Measurements from ENCODE around the gene CDH4.

Gene CDH4

GRCh38 chr20:61777773-61778494 is 525.9 kb downstream of the CDH4 start:
- Mint-ChIP-seq H3K36me3 (no peaks in the 10 kb centered on the region), H3K4me1 (no peaks in the 10 kb centered on the region), H3K4me3 (no peak overlapping the region), H3K27ac (no peak overlapping the region), H3K27me3 (no peaks in the 10 kb centered on the region), H3K9me3 (peaks cover 14% of the 10 kb centered on the region)

- no peaks in the 10 kb centered on the region for H3K36me3 Mint-ChIP-seq
- peaks cover 14% of the 10 kb centered on the region for H3K9me3 Mint-ChIP-seq
- no peak overlapping the region for H3K4me3 Mint-ChIP-seq
- no peaks in the 10 kb centered on the region for H3K27me3 Mint-ChIP-seq
- H3K4me1 Mint-ChIP-seq = no peaks in the 10 kb centered on the region
- H3K27ac Mint-ChIP-seq = no peak overlapping the region
Measured at GRCh38 chr20:61778495-61778863, 526.4 kb downstream of the CDH4 start.

GRCh38 chr20:61779176-61779965 is 527.3 kb downstream of the CDH4 start:
- Mint-ChIP-seq H3K4me1 (no peaks in the 10 kb centered on the region), H3K27me3 (no peaks in the 10 kb centered on the region), H3K36me3 (no peaks in the 10 kb centered on the region), H3K9me3 (peaks cover 14% of the 10 kb centered on the region), H3K4me3 (no peak overlapping the region), H3K27ac (no peak overlapping the region)

GRCh38 chr20:61780066-61780465 is 528.0 kb downstream of the CDH4 start:
- Mint-ChIP-seq H3K4me3 (no peak overlapping the region), H3K27ac (no peak overlapping the region), H3K36me3 (no peaks in the 10 kb centered on the region), H3K27me3 (no peaks in the 10 kb centered on the region), H3K4me1 (no peaks in the 10 kb centered on the region), H3K9me3 (peaks cover 14% of the 10 kb centered on the region)

DNA sequence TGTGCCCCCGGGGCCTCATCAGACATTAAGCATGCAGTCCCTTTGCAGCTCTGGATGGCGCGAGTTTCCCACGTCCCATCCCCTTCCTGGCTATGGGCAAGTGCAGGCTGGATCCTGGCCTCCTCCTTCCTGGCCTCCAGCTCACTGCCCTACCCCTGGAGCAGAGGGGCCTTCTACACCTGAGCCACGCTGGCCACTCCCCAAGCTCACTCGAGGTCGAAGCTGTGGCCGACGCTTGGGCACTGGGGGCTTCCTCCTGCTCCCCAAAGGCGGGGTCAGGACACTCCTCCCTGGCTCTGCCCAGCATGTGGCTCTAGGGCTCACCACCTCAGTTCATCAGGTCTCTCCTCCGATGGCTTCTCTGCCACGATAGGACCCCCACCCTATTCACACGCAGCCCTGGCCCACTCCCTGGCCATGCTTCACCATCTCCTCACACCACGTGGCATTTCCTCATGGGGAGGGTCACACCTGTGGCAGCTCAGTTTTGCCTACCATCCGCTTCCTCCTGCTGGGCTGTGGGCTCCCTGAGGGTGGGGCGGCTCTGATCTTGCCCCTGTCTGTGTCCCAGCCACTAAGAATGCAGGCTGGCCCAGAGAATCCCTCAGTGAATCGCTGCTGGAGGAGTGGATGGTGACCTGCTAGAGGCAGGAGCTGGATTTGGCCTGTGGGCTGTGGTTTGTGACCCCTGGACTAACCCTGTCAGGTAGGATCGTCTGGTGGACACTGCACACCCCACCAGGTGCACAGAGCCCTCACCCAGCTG is 532.9 kb downstream of the CDH4 start:
- H3K4me3 Mint-ChIP-seq = no peak overlapping the region

DNA sequence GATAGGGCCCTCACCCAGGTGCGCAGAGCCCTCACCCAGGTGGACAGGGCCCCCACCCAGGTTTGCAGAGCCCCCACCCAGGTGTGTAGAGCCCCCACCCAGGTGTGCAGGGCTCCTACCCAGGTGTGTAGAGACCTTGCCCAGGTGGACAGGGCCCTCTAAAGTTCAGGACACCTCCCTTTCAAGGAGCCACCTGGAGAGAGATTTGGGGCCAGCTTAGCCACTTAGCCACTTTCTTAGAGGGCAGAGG is 533.4 kb downstream of the CDH4 start:
- Mint-ChIP-seq H3K27ac (no peak overlapping the region), H3K4me1 (no peaks in the 10 kb centered on the region), H3K36me3 (no peaks in the 10 kb centered on the region), H3K27me3 (no peaks in the 10 kb centered on the region), H3K4me3 (no peak overlapping the region), H3K9me3 (peaks cover 12% of the 10 kb centered on the region)

More for the DNA sequence above, 532.9 kb downstream of the CDH4 start:
- Mint-ChIP-seq H3K9me3 (peaks cover 14% of the 10 kb centered on the region), H3K36me3 (no peaks in the 10 kb centered on the region), H3K27ac (no peak overlapping the region), H3K4me1 (no peaks in the 10 kb centered on the region), H3K27me3 (no peaks in the 10 kb centered on the region)

DNA sequence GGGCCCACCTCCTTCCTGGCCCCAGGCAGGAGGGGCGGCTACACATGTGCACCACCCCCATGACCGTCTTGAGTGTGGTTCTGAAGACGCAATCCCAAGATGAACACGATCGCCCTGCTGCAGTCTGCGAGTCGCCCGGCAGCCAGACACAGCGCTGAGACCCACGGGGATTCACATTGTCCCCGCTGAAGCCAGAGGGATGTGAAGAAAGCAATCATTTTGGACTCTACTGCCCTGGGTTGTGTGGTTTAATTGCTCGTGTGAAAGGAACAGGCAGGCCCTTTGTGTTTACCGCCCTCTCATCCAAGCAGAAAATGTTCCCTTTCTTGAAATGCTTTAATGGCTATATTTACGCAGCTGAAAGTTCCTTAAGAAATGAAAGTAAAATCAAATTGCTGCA is 534.2 kb downstream of the CDH4 start:
- Mint-ChIP-seq H3K27me3 (no peaks in the 10 kb centered on the region), H3K9me3 (peaks cover 5% of the 10 kb centered on the region), H3K4me3 (no peak overlapping the region), H3K27ac (no peak overlapping the region), H3K4me1 (no peaks in the 10 kb centered on the region), H3K36me3 (no peaks in the 10 kb centered on the region)

- H3K9me3 Mint-ChIP-seq = no peaks in the 10 kb centered on the region
- H3K27me3 Mint-ChIP-seq = no peaks in the 10 kb centered on the region
- H3K4me3 Mint-ChIP-seq = no peak overlapping the region
Measured at GRCh38 chr20:61788343-61788742, 536.3 kb downstream of the CDH4 start.

DNA sequence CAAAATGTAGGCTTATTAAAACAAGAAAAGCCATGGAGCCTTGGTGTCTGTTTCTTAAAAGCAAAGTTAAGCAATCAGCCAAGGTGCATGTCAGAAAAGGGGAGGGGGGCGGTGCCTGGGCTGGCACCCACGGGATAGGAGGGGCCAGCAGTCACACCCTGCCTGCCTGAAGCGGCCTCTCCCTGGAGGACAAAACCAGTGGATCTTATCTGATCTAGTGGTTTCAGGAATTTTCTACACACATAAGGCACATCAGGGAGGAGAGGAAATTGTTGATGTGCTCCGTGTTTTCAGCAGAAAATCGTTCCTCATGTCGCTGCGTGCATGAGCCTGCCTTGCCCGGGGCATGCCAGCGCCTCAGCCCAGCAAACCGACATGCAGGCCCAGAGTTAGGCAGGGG is 537.3 kb downstream of the CDH4 start:
- H3K27ac Mint-ChIP-seq = no peak overlapping the region
- H3K4me1 Mint-ChIP-seq = no peaks in the 10 kb centered on the region
- no peaks in the 10 kb centered on the region for H3K27me3 Mint-ChIP-seq
- H3K4me3 Mint-ChIP-seq = no peak overlapping the region
- H3K9me3 Mint-ChIP-seq = no peaks in the 10 kb centered on the region
- no peaks in the 10 kb centered on the region for H3K36me3 Mint-ChIP-seq

More at GRCh38 chr20:61788343-61788742, 536.3 kb downstream of the CDH4 start:
- no peaks in the 10 kb centered on the region for H3K36me3 Mint-ChIP-seq
- H3K27ac Mint-ChIP-seq = no peak overlapping the region
- no peaks in the 10 kb centered on the region for H3K4me1 Mint-ChIP-seq

DNA sequence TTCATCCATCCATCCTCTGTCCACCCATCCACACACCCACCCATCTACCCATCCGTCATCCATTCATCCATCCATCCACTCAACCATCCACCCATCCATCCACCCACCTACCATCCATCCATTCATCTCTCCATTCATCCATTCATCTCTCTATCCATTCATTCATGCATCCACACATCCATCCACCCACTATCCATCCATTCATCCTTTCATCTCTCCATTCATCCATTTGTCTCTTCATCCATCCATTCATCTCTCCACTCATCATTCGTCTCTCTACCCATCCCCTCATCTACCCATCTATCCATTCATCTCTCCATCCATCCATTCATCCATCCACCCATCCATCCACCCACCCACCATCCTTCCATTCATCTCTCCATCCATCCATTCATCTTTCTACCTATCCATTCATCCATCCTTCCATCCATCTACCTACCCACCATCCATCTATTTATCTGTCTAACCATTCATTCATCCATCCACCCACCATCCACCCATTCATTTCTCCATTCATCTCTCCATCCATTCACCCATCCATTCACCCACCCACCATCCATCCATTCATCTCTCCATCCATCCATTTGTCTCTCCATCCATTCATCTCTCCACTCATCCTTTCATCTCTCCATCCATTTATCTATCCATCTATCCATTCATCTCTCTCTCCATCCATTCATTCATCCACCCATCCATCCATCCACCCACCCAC is 538.2 kb downstream of the CDH4 start:
- Mint-ChIP-seq H3K36me3 (no peaks in the 10 kb centered on the region), H3K27ac (no peak overlapping the region), H3K4me3 (no peak overlapping the region), H3K9me3 (no peaks in the 10 kb centered on the region), H3K4me1 (no peaks in the 10 kb centered on the region), H3K27me3 (no peaks in the 10 kb centered on the region)

DNA sequence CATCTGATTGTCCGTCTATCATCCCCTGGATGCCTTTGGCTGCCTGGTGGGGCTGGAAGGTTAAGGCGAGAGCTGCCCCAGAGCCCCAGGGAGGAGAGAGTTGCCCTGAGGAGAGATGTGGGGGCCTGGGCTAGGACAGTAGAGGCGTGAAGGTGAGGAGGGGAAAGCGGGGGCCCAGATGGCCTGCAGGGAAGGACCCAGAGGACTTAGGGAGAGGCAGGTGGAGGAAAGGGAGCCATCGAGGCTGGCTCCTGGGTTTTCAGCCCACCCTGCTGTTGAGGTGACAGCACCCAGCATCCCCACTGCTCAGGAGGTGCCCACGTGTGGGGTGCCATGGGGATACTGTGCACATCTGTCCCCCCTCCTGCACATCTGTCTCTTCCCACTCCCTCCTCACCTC is 539.9 kb downstream of the CDH4 start:
- Mint-ChIP-seq H3K27me3 (no peaks in the 10 kb centered on the region), H3K9me3 (no peaks in the 10 kb centered on the region), H3K4me3 (no peak overlapping the region), H3K4me1 (no peaks in the 10 kb centered on the region), H3K27ac (no peak overlapping the region), H3K36me3 (no peaks in the 10 kb centered on the region)

GRCh38 chr20:61795669-61796630 is 543.9 kb downstream of the CDH4 start:
- Mint-ChIP-seq H3K27ac (no peak overlapping the region), H3K27me3 (no peaks in the 10 kb centered on the region), H3K4me1 (no peaks in the 10 kb centered on the region), H3K9me3 (no peaks in the 10 kb centered on the region), H3K36me3 (no peaks in the 10 kb centered on the region), H3K4me3 (no peak overlapping the region)

GRCh38 chr20:61796738-61797137 is 544.7 kb downstream of the CDH4 start:
- Mint-ChIP-seq H3K4me1 (no peaks in the 10 kb centered on the region), H3K27me3 (no peaks in the 10 kb centered on the region), H3K4me3 (no peak overlapping the region), H3K9me3 (no peaks in the 10 kb centered on the region), H3K27ac (no peak overlapping the region), H3K36me3 (no peaks in the 10 kb centered on the region)

DNA sequence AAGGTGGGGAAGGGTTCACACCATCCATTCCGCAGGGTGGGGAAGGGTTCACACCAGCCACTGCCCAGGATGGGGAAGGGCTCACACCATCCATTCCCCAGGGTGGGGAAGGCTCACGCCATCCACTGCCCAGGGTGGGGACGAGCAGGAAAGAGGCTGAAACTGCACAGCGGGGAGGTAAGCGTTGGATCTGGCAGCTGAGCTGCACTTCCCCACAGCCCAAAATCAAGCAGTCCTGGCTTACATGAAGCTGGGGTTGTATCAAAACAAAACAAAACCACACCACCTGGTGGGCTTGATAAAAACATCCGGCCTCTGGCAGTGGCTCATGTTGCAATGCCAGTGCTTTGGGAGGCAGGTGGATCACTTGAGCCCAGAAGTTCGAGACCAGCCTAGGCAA is 545.1 kb downstream of the CDH4 start:
- no peaks in the 10 kb centered on the region for H3K4me1 Mint-ChIP-seq

DNA sequence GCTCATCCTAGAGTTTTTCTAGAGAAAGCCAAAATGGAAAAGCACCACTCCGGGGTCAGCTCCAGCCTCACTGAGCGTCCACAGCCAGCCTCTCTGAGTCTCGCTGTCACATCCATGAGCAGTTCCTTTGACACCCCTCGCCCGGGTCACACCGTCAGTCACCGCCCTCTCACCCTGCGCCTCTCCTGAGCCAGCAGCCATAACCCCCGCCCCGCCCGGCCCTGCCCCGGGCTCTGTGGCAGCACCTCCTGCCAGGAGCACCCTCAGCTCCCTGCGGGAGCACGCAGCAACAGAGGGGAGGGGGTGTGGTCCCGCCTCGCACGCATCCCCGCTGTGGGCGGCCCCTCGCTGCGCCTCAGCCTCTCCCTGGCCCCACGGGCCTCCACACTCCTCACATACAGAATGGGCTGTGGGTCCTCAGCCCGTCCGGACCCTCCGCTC is 545.9 kb downstream of the CDH4 start:
- Mint-ChIP-seq H3K9me3 (no peaks in the 10 kb centered on the region), H3K36me3 (no peaks in the 10 kb centered on the region), H3K27me3 (no peaks in the 10 kb centered on the region), H3K4me1 (no peaks in the 10 kb centered on the region), H3K4me3 (no peak overlapping the region), H3K27ac (no peak overlapping the region)

More for the DNA sequence above, 545.1 kb downstream of the CDH4 start:
- Mint-ChIP-seq H3K36me3 (no peaks in the 10 kb centered on the region), H3K4me3 (no peak overlapping the region), H3K9me3 (no peaks in the 10 kb centered on the region), H3K27ac (no peak overlapping the region), H3K27me3 (no peaks in the 10 kb centered on the region)
